A549 (cell line): ENCODE results near the gene GPR75.
"Not testable (repeated sequence)": the region's sequence is repeated elsewhere in the genome, so short reads cannot be mapped to it uniquely, and the experiment has no call there.

Experiments used
- BHLHE40 ChIP-seq: IDR thresholded peaks from 2 replicates; pipeline ENCODE4 v1.6.1; 2012; ENCODE audit warnings: low read depth, low read length, inconsistent platforms
- CBX8 ChIP-seq: fragments of 200-600 bp; sonication (generic); IDR thresholded peaks from 2 replicates; pipeline ENCODE4 v1.6.1; 2016
- CTCF ChIP-seq: fragments of >200 bp; sonication (Bioruptor Twin); formaldehyde crosslinking; IDR thresholded peaks from 3 replicates; pipeline ENCODE4 v1.5.1; 2016
- EP300 ChIP-seq, 2 experiments: fragments of >200 bp; sonication (Bioruptor Twin); formaldehyde crosslinking; IDR thresholded peaks; 2 replicates in 1 of 2; 3 replicates in 1 of 2; pipeline ENCODE4 v1.6.1; 2016 to 2017
- GATA3 ChIP-seq: IDR thresholded peaks from 2 replicates; pipeline ENCODE4 v1.6.1; 2012; ENCODE audit warnings: borderline replicate concordance
- MAX ChIP-seq: IDR thresholded peaks from 2 replicates; pipeline ENCODE4 v1.6.1; 2012
- POLR2A ChIP-seq: IDR thresholded peaks from 2 replicates; pipeline ENCODE4 v1.6.1; 2012; ENCODE audit warnings: mild to moderate bottlenecking, low read length
- POLR2AphosphoS2 ChIP-seq: conservative IDR thresholded peaks from 2 replicates; pipeline ENCODE4 v1.6.1; 2012; ENCODE audit warnings: low read length, improper control_type of control experiment, inconsistent platforms
- RARB ChIP-seq: fragments of 250-450 bp; sonication (Bioruptor Pico); IDR thresholded peaks from 2 replicates; pipeline ENCODE4 v1.8.0; 2021; ENCODE audit warnings: mild to moderate bottlenecking, moderate library complexity
- REST ChIP-seq: fragments of 200-600 bp; sonication (generic); IDR thresholded peaks from 2 replicates; pipeline ENCODE4 v1.6.1; 2016; ENCODE audit warnings: antibody characterized with exemption, mild to moderate bottlenecking, moderate library complexity
- TFCP2L1 ChIP-seq: fragments of 250-450 bp; sonication (Bioruptor Pico); IDR thresholded peaks from 2 replicates; pipeline ENCODE4 v1.5.0; 2021; ENCODE audit warnings: mild to moderate bottlenecking
- ZFP36 ChIP-seq: fragments of 450-650 bp; IDR thresholded peaks from 2 replicates; pipeline ENCODE4 v1.6.1; 2014; ENCODE audit warnings: borderline replicate concordance; ENCODE audit not compliant: partially characterized antibody

- not testable (repeated sequence) for TF ChIP-seq EP300 (IDR thresholded peaks at IDR 0.05); CTCF; RARB (CRISPR knock-in tag); GATA3; TFCP2L1 (CRISPR knock-in tag); MAX; ZFP36; REST; CBX8; BHLHE40; POLR2A; POLR2AphosphoS2
These were observed 29.8 kb downstream of the GPR75 start for GRCh38 chr2:53829980-53830290.
